Activated naive CD4-positive, alpha-beta T cell treated with anti-CD3 and anti-CD28 coated beads for 36 hours (primary cell): ENCODE data around the gene ZBTB20. TPM values are rescaled to one million over a fixed set of nuclear protein-coding genes. Genes with fewer than 3 reads are reported as not detected.

ENCODE experiments used
- CTCF ChIA-PET: fragments of 350-600 bp; sonication (Branson Sonifier 250); formaldehyde crosslinking; loops from one replicate; lab custom pipeline; 2021; ENCODE audit warnings: antibody characterized with exemption; lab: Charles Lee
- DNase-seq: peaks from one replicate; pipeline ENCODE4 v3.0.0-alpha.2; 2020
- H3K27ac Mint-ChIP-seq: one replicate; pipeline ENCODE4 v1.8.0; 2021; ENCODE audit warnings: mild to moderate bottlenecking, mixed read lengths
- H3K27me3 Mint-ChIP-seq: one replicate; pipeline ENCODE4 v1.8.0; 2021; ENCODE audit warnings: low read depth, mixed read lengths
- H3K36me3 Mint-ChIP-seq: one replicate; pipeline ENCODE4 v1.8.0; 2021; ENCODE audit warnings: low read depth, mixed read lengths
- H3K4me1 Mint-ChIP-seq: one replicate; pipeline ENCODE4 v1.8.0; 2021; ENCODE audit warnings: low read depth, mixed read lengths
- H3K4me3 Mint-ChIP-seq: one replicate; pipeline ENCODE4 v1.8.0; 2021; ENCODE audit warnings: mild to moderate bottlenecking, moderate library complexity, mixed read lengths
- H3K9me3 Mint-ChIP-seq: one replicate; pipeline ENCODE4 v1.8.0; 2021; ENCODE audit warnings: mixed read lengths
- intact Hi-C: fragments of 100-400 bp; cut with micrococcal nuclease; formaldehyde crosslinking; loops from one replicate; pipeline ENCODE4 v1.15.1; 2023
- total RNA-seq, 2 experiments: library from RNA; stranded (reverse); gene quantifications; one replicate each; pipeline ENCODE4 v1.2.3, GENCODE V29; 2021

Gene ZBTB20
- total RNA-seq, 2 experiments from 2014 or later = 4.5 to 4.7 TPM

DNA sequence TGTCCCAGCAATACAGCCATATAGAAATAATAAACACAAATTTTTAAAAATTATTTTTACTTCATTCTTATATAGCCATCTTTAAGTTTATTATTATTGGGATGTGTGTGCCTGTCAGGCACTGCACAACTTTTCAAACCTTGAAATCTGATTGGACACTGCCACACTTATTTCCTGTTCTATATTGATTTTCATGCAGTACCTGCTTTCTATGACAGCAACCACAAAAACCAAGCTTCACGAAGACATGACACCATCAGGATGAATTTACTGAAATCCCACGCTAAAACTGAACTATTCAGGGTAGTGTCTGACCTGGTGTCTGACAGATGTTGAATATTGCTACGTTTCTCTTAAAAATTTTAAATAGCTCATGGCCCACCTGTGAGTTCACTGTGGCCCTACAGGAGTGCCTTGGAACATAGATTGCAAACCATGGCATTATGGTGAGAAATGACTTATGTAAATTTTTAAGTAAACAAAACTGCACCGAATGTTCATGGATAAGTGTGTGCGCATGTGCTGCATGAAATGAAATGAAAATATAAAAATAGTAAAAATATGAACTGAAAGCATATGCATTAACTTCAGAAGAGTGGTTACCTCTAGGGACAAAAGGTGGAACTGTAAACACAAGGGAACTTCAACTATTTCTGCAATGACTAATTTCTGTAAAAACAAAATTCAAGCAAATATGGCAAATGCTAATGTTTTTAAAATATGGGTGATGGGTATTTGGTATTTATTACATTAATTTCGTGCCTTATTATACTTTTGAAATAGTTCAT is 152.3 kb downstream of the ZBTB20 start:
- no peak for DNase-seq
- no peaks in the 10 kb centered on the region for H3K4me1 Mint-ChIP-seq
- H3K9me3 Mint-ChIP-seq = peaks cover 14% of the 10 kb centered on the region
- no peak overlapping the region for H3K27ac Mint-ChIP-seq
- peaks cover 23% of the 10 kb centered on the region for H3K36me3 Mint-ChIP-seq
- H3K4me3 Mint-ChIP-seq = no peak overlapping the region
- CTCF ChIA-PET = interaction anchor here (0.6 kb wide), 1 partner anchor 197 kb away, joined by 3 read pairs; no protein-coding TSS in a partner anchor
- intact Hi-C loops = no loop called here
- H3K27me3 Mint-ChIP-seq = no peaks in the 10 kb centered on the region

DNA sequence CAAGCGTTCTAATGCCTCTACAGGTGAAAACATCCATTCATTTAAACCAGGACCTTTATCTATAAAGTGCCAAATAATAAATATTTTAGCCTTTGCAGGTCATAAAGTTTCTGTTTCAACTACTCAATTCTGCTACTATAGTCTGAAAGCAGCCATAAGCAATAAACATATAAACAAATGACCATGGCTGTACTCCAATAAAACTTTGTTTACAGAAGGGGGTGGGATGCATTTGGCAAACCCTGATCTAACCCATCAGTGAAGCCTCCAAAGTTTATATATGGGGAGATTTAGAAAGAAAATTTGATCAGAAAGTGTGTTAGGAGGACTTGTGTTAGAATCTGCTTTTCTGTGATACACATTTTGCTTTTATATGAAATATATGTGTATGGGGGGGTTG is 161.3 kb downstream of the ZBTB20 start:
- H3K9me3 Mint-ChIP-seq = peaks cover 8% of the 10 kb centered on the region
- peaks cover 4% of the 10 kb centered on the region for H3K36me3 Mint-ChIP-seq
- no peak overlapping the region for H3K4me3 Mint-ChIP-seq
- CTCF ChIA-PET = no interaction called here
- peaks cover 6% of the 10 kb centered on the region for H3K4me1 Mint-ChIP-seq
- no peaks in the 10 kb centered on the region for H3K27me3 Mint-ChIP-seq
- intact Hi-C loops = no loop called here
- DNase-seq = no peak
- H3K27ac Mint-ChIP-seq = no peak overlapping the region

DNA sequence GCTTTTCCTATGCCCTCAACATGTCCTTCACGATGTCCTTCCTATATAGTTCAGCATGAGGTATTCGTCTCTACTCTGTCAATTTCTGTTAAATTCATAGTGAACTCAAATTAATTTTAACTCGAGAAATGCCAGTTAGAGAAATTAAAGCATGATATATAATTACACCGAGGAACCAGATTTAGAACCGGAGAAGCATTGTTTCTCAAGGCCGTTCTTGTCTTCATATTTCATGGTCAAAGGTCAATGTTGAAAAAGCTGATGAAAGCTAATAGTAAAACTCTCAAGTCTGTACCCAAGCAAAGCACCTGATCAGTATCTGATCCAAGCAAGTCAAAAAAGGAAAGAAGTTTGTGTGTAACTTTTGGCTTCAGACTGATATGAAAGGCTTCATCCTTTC is 163.8 kb downstream of the ZBTB20 start:
- Mint-ChIP-seq H3K27me3 (no peaks in the 10 kb centered on the region), H3K4me3 (no peak overlapping the region), H3K27ac (no peak overlapping the region), H3K4me1 (peaks cover 6% of the 10 kb centered on the region), H3K9me3 (no peaks in the 10 kb centered on the region), H3K36me3 (no peaks in the 10 kb centered on the region)
- DNase-seq = no peak
- intact Hi-C loops = no loop called here
- CTCF ChIA-PET = no interaction called here

DNA sequence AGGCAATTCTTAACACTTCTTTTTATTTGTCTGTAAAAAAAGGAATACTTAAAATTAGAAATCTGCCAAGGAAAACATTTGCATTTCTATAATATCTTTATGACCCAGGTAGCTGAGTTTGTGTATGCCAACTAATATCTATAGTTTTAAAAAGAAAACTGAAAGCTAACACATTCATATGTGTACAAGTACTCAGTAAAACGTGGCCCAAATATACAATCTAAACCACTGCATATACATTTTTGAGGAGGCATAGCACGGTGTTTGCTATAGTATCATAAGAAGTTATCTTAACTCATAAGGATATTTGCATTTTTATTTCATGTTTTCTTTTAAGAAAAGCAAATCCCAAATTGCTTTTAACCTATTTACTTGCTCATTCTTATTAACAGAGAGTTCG is 172.7 kb downstream of the ZBTB20 start:
- H3K27ac Mint-ChIP-seq = no peak overlapping the region
- CTCF ChIA-PET = no interaction called here
- intact Hi-C loops = no loop called here
- no peaks in the 10 kb centered on the region for H3K9me3 Mint-ChIP-seq
- H3K27me3 Mint-ChIP-seq = no peaks in the 10 kb centered on the region
- peaks cover 2% of the 10 kb centered on the region for H3K4me1 Mint-ChIP-seq
- no peak for DNase-seq
- H3K4me3 Mint-ChIP-seq = no peak overlapping the region
- peaks cover 18% of the 10 kb centered on the region for H3K36me3 Mint-ChIP-seq

DNA sequence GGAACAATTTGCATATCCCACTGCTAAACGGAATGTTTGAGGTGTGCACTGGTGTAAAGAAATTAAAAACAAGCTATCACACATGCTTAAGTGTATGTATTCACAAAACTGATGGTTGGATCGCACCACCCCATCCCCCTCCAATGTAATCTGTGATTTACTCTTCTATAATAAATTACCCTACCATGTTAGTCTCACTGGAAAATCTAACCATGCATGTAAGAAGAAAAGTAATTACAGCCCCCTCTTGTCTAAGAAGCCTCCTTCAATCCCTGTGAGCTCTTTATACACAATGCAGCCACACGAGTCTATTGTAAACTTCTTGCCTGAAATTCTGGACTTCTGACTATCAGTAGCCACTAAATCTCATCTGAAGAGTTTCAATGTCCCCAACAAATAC is 173.6 kb downstream of the ZBTB20 start:
- H3K36me3 Mint-ChIP-seq = peaks cover 18% of the 10 kb centered on the region
- no peak overlapping the region for H3K4me3 Mint-ChIP-seq
- CTCF ChIA-PET = interaction anchor here (0.6 kb wide), 1 partner anchor 63 kb away, joined by 3 read pairs; no protein-coding TSS in a partner anchor
- no peak overlapping the region for H3K27ac Mint-ChIP-seq
- H3K4me1 Mint-ChIP-seq = peaks cover 2% of the 10 kb centered on the region
- H3K27me3 Mint-ChIP-seq = no peaks in the 10 kb centered on the region
- H3K9me3 Mint-ChIP-seq = no peaks in the 10 kb centered on the region
- intact Hi-C loops = no loop called here
- DNase-seq = no peak

DNA sequence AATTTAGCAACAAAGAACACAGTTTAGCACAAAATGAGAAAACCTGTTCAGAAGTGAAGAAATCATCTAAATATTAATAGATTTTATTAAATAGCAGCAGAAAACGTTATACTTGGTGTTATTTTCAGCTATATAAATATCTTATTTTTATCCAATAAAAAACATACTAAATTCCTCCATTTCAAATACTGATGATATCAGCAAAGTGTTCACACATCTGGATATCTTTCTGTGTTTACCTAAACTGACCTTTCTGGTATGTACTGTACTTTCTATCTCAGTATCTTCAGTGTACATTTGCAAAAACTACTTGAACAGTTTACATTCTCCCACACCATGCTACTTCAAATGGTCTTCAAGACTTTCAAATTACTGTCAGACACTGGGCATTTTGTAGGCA is 179.9 kb downstream of the ZBTB20 start:
- H3K27ac Mint-ChIP-seq = no peak overlapping the region
- H3K9me3 Mint-ChIP-seq = no peaks in the 10 kb centered on the region
- intact Hi-C loops = no loop called here
- H3K4me1 Mint-ChIP-seq = no peaks in the 10 kb centered on the region
- CTCF ChIA-PET = no interaction called here
- peaks cover 19% of the 10 kb centered on the region for H3K36me3 Mint-ChIP-seq
- H3K27me3 Mint-ChIP-seq = no peaks in the 10 kb centered on the region
- no peak for DNase-seq
- H3K4me3 Mint-ChIP-seq = no peak overlapping the region

DNA sequence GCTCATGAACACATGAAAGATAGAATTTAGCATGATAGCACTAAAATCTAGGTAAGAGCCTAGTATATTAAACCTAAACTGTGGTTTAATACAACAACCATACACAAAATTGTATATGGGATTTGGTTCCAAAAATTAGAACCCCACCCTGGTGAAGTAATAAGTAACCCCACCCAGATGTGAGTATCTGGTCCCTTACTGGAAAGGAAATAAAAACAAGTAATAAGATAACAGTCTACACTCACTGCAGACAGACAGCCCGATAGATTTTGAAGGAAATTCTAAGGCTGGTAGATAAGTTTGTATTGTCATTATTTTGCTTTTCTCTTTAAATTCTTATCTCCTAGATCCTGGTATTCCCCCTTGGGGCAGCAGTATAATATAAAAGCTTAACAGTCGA is 184.9 kb downstream of the ZBTB20 start:
- no peaks in the 10 kb centered on the region for H3K4me1 Mint-ChIP-seq
- H3K4me3 Mint-ChIP-seq = no peak overlapping the region
- no peak for DNase-seq
- peaks cover 25% of the 10 kb centered on the region for H3K36me3 Mint-ChIP-seq
- H3K9me3 Mint-ChIP-seq = no peaks in the 10 kb centered on the region
- CTCF ChIA-PET = interaction anchor here (0.7 kb wide), 1 partner anchor 823 kb away, joined by 3 read pairs; no protein-coding TSS in a partner anchor
- H3K27me3 Mint-ChIP-seq = no peaks in the 10 kb centered on the region
- intact Hi-C loops = no loop called here
- H3K27ac Mint-ChIP-seq = no peak overlapping the region

DNA sequence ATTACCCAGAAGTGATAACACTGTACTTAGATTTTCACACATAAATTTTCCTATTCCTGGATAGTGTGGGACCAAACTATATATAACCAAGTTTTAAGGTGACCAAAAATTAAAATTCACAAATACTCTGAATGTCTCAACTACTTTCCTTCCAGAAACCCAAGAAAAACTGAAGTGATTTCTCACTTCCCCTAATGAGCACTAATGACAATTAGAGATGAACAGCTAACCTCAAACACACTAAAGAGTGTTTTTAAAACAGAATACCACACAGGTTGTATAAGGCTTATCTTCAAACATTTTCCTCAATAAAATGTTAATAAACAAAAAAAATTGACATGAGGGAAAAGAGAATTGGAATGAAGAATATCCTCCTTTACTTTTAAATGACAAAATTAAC is 188.2 kb downstream of the ZBTB20 start:
- CTCF ChIA-PET = no interaction called here
- Mint-ChIP-seq H3K4me1 (no peaks in the 10 kb centered on the region), H3K36me3 (peaks cover 32% of the 10 kb centered on the region), H3K27ac (no peak overlapping the region), H3K27me3 (no peaks in the 10 kb centered on the region), H3K9me3 (peaks cover 18% of the 10 kb centered on the region), H3K4me3 (no peak overlapping the region)
- intact Hi-C loops = no loop called here
- no peak for DNase-seq

DNA sequence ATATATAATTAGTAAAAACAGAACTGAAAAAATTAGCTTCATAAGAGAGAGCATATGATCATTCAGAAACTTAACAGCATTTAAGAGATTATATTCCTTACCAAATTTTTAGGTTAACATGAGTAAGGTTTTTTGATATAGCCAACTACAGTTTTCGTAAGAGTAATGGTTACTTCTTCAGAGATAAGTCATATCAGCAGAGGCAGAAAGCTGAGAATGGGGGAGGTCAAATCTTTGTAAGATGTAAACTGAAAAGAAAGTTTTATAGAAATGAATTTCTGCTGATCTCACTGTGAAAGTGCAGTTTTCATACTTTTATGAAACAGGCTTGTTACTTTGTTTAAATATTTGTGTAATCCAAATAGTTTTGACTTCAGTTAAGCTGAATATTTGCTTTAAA is 193.3 kb downstream of the ZBTB20 start:
- intact Hi-C loops = no loop called here
- no peak overlapping the region for H3K27ac Mint-ChIP-seq

DNA sequence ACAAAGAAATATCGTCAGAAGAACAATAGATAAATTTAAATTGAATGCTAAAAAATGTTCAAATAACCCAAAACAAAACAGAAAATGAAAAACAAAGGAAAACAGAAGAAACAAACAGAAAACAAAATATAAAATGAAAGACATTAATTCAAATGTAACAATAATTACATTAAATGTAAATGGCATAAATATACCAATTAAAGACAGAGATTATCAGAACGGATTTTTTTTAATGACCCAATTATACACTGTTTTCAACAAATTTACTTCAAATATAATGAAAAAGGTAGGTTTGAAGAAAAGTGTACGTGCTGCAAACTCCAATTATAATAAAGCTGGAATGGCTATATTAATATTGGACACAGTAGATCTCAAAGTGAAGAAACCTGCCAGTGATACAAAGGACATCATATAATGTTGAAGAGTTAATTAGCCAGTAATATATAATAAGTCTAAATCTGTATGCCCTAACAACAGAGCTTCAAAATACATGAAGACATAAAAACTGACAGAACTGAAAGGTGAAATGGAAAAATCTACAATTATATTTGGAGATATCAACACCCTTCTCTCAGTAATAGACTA is 193.8 kb downstream of the ZBTB20 start:
- Mint-ChIP-seq H3K27me3 (no peaks in the 10 kb centered on the region), H3K4me3 (no peak overlapping the region), H3K36me3 (peaks cover 39% of the 10 kb centered on the region), H3K27ac (no peak overlapping the region), H3K4me1 (peaks cover 4% of the 10 kb centered on the region), H3K9me3 (peaks cover 30% of the 10 kb centered on the region)
- CTCF ChIA-PET = no interaction called here
- no peak for DNase-seq
- intact Hi-C loops = no loop called here

More for the DNA sequence above, 193.3 kb downstream of the ZBTB20 start:
- peaks cover 4% of the 10 kb centered on the region for H3K4me1 Mint-ChIP-seq
- H3K4me3 Mint-ChIP-seq = no peak overlapping the region
- peaks cover 30% of the 10 kb centered on the region for H3K9me3 Mint-ChIP-seq
- no peaks in the 10 kb centered on the region for H3K27me3 Mint-ChIP-seq
- DNase-seq = no peak
- peaks cover 42% of the 10 kb centered on the region for H3K36me3 Mint-ChIP-seq
- CTCF ChIA-PET = no interaction called here

DNA sequence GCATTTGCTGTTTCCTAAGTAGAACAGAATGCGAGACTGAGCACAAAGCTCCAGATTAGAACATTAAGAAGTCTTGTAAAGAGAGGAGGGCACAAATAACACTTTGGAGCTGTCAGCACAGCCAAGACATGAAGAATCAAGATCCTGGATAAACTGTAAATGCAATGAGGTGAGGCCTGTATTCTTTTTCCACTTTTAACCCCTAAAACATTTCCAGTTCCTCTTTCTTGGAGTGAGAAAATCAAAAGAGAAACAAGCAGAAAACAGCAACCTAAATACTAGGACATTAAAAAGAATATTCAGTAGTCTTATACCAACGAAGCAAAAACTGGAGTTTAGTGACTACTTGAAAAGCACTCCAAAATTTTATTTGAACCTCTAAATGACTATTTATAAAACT is 204.3 kb downstream of the ZBTB20 start:
- H3K36me3 Mint-ChIP-seq = peaks cover 13% of the 10 kb centered on the region
- no peak for DNase-seq
- no peaks in the 10 kb centered on the region for H3K27me3 Mint-ChIP-seq
- CTCF ChIA-PET = no interaction called here
- H3K4me3 Mint-ChIP-seq = no peak overlapping the region
- H3K4me1 Mint-ChIP-seq = peaks cover 3% of the 10 kb centered on the region
- H3K27ac Mint-ChIP-seq = no peak overlapping the region
- intact Hi-C loops = no loop called here
- H3K9me3 Mint-ChIP-seq = peaks cover 2% of the 10 kb centered on the region

DNA sequence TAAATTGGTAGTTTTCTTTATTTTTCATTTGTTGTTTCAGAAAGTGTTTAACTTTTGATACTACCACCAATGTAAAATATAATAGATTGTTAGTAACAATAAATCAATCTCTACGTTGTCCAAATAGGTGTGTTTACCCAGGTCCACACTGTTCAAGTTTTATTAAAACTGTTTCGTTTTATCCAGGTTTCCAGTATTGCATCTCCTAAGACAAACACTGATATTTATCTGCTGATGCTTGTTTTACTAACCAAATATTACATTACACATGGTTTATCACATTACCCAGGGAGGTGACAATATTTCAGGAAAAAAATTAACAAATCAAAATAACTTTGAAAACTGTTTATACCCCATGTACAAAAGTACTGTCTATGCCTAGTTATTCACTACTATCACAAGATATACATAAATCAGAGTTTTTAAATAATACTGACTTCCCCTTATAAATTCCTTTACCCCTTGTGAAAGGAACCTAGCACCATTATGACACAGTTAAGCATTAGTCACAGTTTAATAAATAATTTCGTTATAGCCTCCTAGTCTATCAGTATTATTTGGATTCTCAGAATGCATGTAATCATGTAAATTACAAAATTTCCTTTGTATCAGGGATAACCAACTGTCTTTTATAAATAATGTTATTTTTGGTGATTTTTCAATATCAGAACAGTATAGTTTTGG is 205.3 kb downstream of the ZBTB20 start:
- Mint-ChIP-seq H3K4me3 (no peak overlapping the region), H3K36me3 (peaks cover 18% of the 10 kb centered on the region), H3K4me1 (peaks cover 3% of the 10 kb centered on the region), H3K27me3 (no peaks in the 10 kb centered on the region), H3K27ac (no peak overlapping the region), H3K9me3 (peaks cover 2% of the 10 kb centered on the region)
- CTCF ChIA-PET = no interaction called here
- intact Hi-C loops = no loop called here
- no peak for DNase-seq
